HG03575 (cell line): ENCODE measurements around the gene EXOC4.

Experiments
- ATAC-seq: cut with Tn5 transposase; IDR thresholded peaks from one replicate; pipeline ENCODE4 v1.9.1; 2021; ENCODE audit not compliant: unreplicated experiment, insufficient number of reproducible peaks, low FRiP score; ENCODE audit errors: extremely low read depth

The EXOC4 gene

GRCh38 chr7:133394369-133394768, 141.5 kb downstream of the EXOC4 start:
- no peak for ATAC-seq

- no peak for ATAC-seq
Measured at GRCh38 chr7:133395551-133395950, 142.7 kb downstream of the EXOC4 start.

GRCh38 chr7:133398506-133398905, 145.6 kb downstream of the EXOC4 start:
- no peak for ATAC-seq

- no peak for ATAC-seq
Measured at GRCh38 chr7:133401225-133401624, 148.3 kb downstream of the EXOC4 start.

- ATAC-seq, result no peak
Measured at GRCh38 chr7:133408212-133408611, 155.3 kb downstream of the EXOC4 start.

- ATAC-seq, result no peak
Measured at GRCh38 chr7:133409421-133409820, 156.5 kb downstream of the EXOC4 start.

- ATAC-seq, result no peak
Measured at GRCh38 chr7:133409966-133410365, 157.1 kb downstream of the EXOC4 start.

GRCh38 chr7:133411395-133411794, 158.5 kb downstream of the EXOC4 start:
- no peak for ATAC-seq

- ATAC-seq, result no peak
Measured at GRCh38 chr7:133412942-133413341, 160.1 kb downstream of the EXOC4 start.

- no peak for ATAC-seq
Measured at GRCh38 chr7:133419041-133419440, 166.2 kb downstream of the EXOC4 start.

- ATAC-seq, result no peak
Measured at GRCh38 chr7:133423618-133424017, 170.7 kb downstream of the EXOC4 start.

GRCh38 chr7:133428326-133428725, 175.4 kb downstream of the EXOC4 start:
- no peak for ATAC-seq

- ATAC-seq, result no peak
Measured at GRCh38 chr7:133428876-133429275, 176.0 kb downstream of the EXOC4 start.

GRCh38 chr7:133429371-133429770, 176.5 kb downstream of the EXOC4 start:
- ATAC-seq, result no peak

GRCh38 chr7:133431134-133431724, 178.4 kb downstream of the EXOC4 start:
- no peak for ATAC-seq

GRCh38 chr7:133433165-133433812, 180.4 kb downstream of the EXOC4 start:
- no peak for ATAC-seq

- ATAC-seq, result no peak
Measured at GRCh38 chr7:133434246-133434865, 181.5 kb downstream of the EXOC4 start.

GRCh38 chr7:133436014-133436428, 183.1 kb downstream of the EXOC4 start:
- ATAC-seq, result no peak

- no peak for ATAC-seq
Measured at GRCh38 chr7:133437544-133437943, 184.7 kb downstream of the EXOC4 start.

- ATAC-seq, result no peak
Measured at GRCh38 chr7:133442818-133443217, 189.9 kb downstream of the EXOC4 start.
